SW 1271 (cell line): ENCODE results near the gene DNAJB2.

Experiments used
- DNase-seq, 2 experiments: peaks; one replicate each; lab custom pipeline; 2025; lab: John Stamatoyannopoulos, UW

DNAJB2 gene

GRCh38 chr2:219279151-219279915 is at the start of gene DNAJB2:
DNAJB2 (plus strand) TSS chr2:219279366; CDS start chr2:219279834, 468 bp downstream.
- peak; percentile 86 to 94 for DNase-seq

- peak in 1 of 2 experiments; percentile 42 for DNase-seq
These were observed 49.1 kb upstream of the DNAJB2 start for GRCh38 chr2:219230059-219230540.

GRCh38 chr2:219234331-219234730 is 44.8 kb upstream of the DNAJB2 start:
- DNase-seq = no peak

DNA sequence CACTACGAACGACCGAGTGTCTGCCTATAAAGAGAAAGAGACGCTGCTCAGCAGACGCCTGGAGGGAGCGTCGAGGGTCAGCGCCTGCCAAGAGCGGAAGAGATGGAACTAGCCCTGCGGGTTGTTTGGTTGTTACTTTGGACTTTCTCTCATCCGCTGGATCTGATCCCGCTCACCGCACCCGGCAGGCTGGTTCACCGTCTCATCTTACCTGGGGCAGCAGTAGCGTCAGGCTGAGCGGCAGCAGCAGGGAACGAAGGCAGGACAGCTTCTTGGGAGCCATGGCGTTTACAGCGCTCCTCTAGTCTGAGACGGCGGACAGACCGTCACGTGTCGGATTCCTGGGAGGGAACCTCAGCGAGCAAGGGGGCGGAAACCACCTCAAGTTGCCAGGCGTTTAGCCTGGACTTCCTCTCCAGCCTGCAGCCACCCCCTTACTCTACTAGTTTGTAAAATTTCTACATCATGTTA is 35.8 kb upstream of the DNAJB2 start:
- no peak for DNase-seq

DNA sequence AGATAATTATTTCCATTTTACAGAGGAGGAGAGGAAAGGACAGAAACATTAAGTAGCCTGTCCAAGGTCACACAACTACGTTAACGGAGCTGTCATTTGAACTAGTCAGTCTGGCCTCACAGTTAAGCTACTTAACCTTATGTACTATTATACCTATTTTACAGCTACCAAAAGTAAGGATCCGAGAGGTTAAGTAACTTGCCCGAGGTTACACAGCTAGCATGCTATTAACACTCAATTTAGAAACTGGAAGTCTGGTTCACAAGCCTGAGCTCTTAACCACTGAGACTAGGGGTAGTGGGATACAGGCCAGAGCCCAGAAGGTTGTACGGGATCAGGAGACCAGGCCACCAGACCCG is 34.4 kb upstream of the DNAJB2 start:
- no peak for DNase-seq

DNA sequence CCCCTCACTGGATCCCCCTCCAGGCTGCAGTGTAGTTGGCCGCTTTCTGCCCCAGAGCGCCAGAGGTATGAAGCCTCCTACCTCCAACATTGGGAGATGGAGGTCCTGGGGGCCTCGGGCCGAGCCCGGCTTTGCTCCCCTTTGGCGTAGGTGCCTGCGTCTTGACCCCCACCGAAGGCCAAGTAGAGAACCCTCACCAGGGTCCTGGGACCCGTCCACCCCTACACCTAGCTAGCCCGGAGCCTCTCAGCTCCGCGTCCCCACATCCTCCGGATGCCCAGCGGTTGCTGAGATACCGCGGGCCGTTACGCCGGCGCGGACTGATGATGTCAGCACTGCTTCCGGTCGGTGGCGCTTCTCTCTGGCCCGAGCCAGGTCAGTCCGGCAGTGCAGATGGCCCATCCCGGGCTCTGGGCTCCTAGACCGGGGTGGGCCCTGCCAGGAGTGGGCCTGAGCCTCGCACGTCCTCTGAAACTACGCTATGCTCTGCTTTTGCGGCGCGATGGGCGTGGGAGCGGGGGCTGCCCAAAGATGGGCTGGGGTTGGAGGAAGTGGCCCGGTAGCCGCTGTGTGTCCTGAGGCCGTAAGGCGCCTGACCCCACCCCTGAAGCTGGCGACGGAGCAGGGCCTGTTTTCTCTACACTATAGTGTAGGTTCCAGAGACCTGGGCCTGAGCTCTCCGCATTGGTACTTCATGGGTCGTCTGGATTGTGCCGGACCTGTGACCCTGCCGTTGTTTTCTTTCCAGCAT is 33.8 kb upstream of the DNAJB2 start, which contains the start of the genes GLB1L and STK16:
TSS of gene GLB1L (minus strand) at position 297 of the 751 bp plus-strand sequence. CDS start 1,871 bp downstream, outside the sequence.
TSS of gene STK16 (plus strand) at position 332 of the 751 bp plus-strand sequence. CDS start 521 bp downstream, outside the sequence.
- peak; percentile 68 to 82 for DNase-seq

DNA sequence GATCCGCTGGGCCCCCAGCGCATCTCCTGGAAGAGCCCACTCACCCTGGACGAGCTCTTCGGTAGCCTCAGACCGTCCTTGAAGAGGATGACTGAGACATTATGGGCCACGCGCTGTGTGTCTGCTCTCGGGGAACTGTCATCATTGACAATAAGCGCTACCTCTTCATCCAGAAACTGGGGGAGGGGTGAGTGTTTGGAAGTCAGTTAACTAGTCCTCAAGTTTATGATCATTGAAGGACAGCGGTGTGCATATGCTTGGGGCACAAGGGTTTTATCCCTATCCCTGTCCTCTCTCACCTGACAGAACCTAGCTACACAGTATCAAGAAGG is 33.3 kb upstream of the DNAJB2 start:
- no peak for DNase-seq

- no peak for DNase-seq
These were observed 32.6 kb upstream of the DNAJB2 start for GRCh38 chr2:219246559-219246958.

DNA sequence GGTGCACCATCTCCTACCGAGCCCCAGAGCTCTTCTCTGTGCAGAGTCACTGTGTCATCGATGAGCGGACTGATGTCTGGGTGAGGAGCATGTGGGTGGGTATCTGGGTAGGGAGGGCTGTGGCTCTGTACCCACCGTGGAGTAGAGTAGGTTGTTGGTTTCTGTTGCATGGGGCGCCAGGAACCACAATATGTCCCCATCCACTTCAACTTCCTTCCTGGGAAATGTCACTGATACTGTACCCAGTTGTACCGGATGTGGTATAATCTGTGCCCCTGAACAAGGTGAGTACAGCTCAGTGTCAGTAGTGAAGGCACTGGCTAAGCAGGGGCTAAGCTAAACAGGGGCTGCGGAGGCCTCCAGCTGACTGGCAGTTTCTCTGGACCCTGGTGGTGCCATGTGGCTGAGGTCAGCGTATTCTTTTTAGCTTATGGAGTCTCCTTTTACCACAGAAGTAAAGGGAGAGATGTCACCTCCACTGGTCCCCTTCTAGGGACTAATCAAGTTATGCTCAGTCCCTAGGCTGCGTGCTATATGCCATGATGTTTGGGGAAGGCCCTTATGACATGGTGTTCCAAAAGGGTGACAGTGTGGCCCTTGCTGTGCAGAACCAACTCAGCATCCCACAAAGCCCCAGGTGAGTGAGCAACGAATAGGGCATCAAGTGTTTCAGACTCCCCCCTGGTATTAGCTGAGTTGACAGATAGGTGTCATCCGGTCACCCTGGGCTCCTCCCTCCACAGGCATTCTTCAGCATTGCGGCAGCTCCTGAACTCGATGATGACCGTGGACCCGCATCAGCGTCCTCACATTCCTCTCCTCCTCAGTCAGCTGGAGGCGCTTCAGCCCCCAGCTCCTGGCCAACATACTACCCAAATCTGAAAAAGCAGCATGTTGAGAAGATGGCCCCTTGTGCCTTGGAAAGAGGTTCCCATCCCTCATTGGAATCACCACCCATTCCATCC is 31.2 kb upstream of the DNAJB2 start:
- DNase-seq = no peak

DNA sequence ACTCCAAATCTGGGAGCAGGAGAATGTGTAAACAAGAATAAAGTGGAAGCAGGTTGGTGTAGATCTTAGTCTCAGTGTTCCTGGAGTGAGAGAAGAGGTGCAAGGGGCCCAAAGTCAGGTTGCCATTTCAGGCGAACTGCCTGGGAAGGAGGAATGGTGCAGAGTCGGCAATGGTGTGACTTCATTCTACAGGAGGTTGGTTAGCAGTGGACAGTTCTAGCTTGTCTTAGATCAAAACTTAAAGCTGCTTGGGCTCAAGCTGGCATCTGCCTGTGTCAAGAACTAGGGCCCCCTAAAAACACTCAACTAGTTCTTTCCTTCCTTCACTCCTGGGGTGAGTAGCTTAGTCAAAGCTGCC is 30.3 kb upstream of the DNAJB2 start:
- no peak for DNase-seq

DNA sequence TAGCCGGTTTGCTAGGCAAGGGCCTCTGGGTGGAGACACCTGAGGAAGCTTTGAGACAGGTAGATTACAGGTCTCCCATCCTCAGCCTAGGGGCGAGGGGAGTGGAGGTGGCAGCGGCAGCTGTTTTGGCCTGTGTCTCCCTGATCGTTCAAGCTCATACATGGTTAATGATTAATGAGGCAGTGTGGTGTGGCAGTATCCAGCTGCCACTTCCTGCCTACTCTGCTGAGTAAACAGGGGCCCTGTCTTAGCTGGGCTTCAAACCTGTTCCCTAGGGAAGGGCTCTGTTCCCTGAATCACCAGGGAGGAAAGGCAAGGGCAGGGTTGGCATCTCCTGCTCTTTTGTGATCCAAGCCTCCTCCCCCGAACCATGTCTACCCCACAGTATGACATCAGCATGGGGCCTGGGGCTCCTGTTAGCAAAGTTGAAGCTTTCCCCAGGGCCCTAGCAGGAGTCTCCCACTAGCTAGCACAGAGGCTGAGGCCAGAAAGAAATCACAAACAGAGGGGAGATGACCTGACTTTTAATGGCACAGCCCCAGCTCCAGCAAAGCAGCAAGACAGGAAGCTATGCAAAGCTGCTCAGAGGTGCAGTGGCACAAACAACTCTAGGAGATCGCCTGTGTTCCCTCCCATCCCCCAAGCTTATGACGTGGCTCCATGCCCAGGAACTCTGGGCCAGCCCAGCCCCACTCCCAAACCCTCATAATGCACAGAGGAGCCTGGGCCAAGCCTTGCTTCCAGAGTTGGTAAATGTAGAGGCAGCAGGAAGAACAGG is 29.8 kb upstream of the DNAJB2 start:
- DNase-seq = peak in 1 of 2 experiments; percentile 12

GRCh38 chr2:219250049-219250781 is 29.0 kb upstream of the DNAJB2 start:
- DNase-seq = no peak

GRCh38 chr2:219251656-219252055 is 27.5 kb upstream of the DNAJB2 start:
- no peak for DNase-seq

GRCh38 chr2:219252084-219252483 is 27.1 kb upstream of the DNAJB2 start:
- DNase-seq = no peak

- DNase-seq = no peak
These were observed 26.6 kb upstream of the DNAJB2 start for GRCh38 chr2:219252570-219252899.

DNA sequence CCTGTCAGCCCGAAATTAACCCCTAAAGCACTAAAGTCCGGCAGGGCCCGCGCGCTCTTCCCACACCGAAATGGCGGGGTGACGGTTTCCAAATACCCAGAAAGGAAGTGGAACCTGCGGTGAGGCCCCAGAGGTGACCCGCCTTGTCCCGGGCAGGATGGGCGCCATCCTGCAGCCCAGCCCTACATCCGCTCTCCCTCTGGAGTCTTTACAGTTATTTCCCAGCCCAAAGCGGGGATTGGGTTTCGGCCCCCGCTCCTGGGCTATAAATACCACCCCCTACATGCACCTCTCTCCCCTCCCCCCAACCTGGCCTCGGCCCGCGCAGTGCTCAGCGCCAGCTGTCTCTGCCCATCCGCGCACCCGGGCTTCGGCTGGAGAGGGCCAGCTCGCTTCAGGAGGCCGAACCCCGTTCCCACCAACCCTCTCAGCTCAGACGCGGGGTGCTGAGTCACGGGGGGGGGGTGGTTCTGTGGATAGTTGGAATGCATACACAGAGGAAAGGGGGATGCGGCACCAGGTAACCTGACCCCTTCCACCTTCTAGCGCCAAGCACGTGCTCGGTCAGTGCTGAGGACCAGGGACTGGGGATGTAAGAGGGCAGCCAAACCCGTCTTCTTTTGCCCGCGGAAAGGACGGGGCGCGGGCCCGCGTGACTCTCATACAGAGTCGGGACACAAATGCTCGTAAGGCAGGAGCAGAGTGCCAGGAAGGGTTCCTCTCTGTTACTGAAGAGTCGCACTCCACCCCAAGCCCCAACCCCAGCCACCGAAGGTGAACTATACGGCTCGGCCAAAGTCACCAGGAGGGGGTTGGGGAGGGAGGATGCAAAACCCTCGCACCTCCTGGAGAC is 26.0 kb upstream of the DNAJB2 start, which contains the start of gene TUBA4B:
TSS of gene TUBA4B (plus strand) at position 344 of the 853 bp plus-strand sequence. CDS start at position 509, 165 bp downstream.
- DNase-seq = no peak

DNA sequence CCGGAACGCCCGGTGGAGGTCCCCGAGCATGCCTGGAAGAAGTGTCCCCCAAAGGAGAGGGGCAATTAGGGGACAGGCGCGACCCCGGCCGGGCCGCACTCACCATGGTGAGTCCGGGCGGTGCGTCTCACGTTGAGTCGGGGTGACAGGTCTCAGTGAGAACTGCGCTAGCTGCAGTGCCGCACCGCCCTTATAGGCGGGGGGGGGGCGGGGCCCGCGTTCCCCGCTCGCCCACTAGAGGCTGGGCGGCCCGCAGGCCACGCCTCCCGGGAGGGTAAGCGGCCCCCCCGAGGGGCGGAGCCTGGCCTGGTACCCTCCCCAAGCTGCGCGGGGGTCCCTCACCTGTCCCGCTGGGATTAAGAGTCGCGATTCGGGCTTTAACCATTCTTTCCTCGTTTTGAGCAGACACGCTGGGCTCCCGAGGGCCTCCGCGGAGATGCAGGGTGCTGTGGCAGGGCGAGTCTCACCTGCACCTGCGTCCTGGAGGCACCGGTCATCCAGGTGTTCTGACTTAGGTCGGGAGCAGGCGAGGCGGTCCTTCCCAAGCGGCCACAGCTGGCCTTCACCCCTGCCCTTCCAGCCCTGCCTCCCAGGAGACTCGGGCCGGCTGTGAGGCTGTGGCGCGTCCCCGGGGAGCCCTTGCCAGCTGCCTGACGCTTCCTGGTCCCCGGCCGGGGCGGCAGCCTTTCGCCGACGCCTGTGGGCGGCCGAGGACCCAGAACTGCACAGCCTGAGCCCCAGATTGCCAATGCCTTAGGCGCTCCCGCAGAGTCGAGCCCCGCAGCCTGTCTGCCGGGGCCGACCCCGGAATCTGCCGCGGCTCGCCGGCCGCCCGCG is 25.2 kb upstream of the DNAJB2 start, which contains the start of gene TUBA4A:
TSS of gene TUBA4A (minus strand) at position 166 of the 837 bp plus-strand sequence. CDS start at position 106, 60 bp downstream.
- peak; percentile 11 to 59 for DNase-seq

GRCh38 chr2:219254590-219255201 is 24.5 kb upstream of the DNAJB2 start:
- no peak for DNase-seq
